Nephron (organoid): Measurements from ENCODE around the gene PDZD4.
A peak's percentile ranks its signal among the peaks of the same experiment; 100 is the strongest.

Source experiments
- H3K27ac Mint-ChIP-seq, 3 experiments: 2 replicates each; pipeline ENCODE4 v1.8.0; 2020; ENCODE audit warnings: mixed read lengths in 3 of 3, mild to moderate bottlenecking in 2 of 3, moderate library complexity in 1 of 3
- H3K27me3 Mint-ChIP-seq: 2 replicates; pipeline ENCODE4 v1.8.0; 2021; ENCODE audit warnings: low read depth, mild to moderate bottlenecking, moderate library complexity, mixed read lengths
- H3K36me3 Mint-ChIP-seq: 2 replicates; pipeline ENCODE4 v1.8.0; 2020; ENCODE audit warnings: low read depth, mixed read lengths
- H3K4me1 Mint-ChIP-seq: 2 replicates; pipeline ENCODE4 v1.8.0; 2020; ENCODE audit warnings: mixed read lengths
- H3K4me3 Mint-ChIP-seq, 3 experiments: 2 replicates each; pipeline ENCODE4 v1.8.0; 2020; ENCODE audit warnings: mild to moderate bottlenecking in 3 of 3, mixed read lengths in 3 of 3, moderate library complexity in 2 of 3
- H3K9me3 Mint-ChIP-seq: 2 replicates; pipeline ENCODE4 v1.8.0; 2020; ENCODE audit warnings: mixed read lengths
- CTCF ChIP-seq, 3 experiments: fragments of 200-600 bp; sonication (generic); IDR thresholded peaks; one replicate each; pipeline ENCODE4 v1.5.0; 2021; ENCODE audit warnings: antibody characterized with exemption in 3 of 3; ENCODE audit not compliant: unreplicated experiment in 3 of 3

The PDZD4 gene

DNA sequence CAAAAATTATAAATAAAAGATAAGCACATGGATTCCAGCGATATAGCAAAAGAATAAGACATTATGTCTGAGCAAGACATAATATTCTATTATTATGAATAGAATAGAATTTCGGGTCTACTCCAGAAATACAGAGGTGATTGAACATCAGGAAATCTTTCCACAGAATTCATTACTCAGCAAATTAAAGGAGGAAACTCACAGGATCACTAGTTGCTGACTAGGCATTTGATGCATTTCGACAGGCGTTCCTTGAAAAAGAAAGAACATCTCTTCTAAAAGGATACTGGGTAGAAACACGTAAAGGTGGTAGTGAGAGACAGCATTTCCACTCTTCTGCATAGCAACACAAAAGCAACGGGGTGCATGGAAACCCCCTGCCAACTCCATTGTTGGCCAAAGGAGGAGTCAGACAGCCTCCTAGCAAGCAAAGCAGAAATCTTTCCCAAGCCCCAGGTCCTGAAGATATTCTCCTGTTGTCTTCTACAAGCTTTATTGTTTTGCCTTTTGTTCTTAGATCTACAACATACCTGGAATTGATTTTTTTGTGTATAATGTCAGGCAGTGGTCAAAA is 14.3 kb upstream of the PDZD4 start:
- Mint-ChIP-seq H3K4me3 (no peak overlapping the region), H3K9me3 (peaks cover 4% of the 10 kb centered on the region), H3K4me1 (no peaks in the 10 kb centered on the region), H3K36me3 (no peaks in the 10 kb centered on the region), H3K27ac (no peak overlapping the region), H3K27me3 (peaks cover 25% of the 10 kb centered on the region)
- TF ChIP-seq CTCF (IDR thresholded peaks at IDR 0.05; ENCODE audit: unreplicated experiment in 3 of 3): no peak

DNA sequence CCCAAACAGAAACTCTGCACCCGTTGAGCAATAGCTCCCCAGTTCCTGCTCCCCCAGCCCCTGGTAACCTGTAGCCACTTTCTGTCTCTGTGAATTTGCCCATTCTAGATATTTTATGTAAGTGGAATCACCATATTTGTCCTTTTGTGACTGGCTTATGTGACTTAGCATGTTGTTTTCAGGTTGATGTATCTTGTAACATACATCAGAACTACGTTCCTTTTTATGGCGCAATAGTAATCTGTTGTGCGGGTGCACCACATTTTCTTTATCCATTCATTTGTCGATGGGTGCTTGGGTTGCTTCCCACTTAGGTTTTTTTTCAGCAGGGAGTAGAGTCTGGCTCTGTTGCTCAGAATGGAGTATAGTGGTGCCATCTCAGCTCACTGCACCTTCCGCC is 6.6 kb upstream of the PDZD4 start:
- no peaks in the 10 kb centered on the region for H3K4me1 Mint-ChIP-seq
- TF ChIP-seq CTCF (IDR thresholded peaks at IDR 0.05; ENCODE audit: unreplicated experiment in 3 of 3): no peak
- no peaks in the 10 kb centered on the region for H3K36me3 Mint-ChIP-seq
- H3K27me3 Mint-ChIP-seq: peaks cover 30% of the 10 kb centered on the region
- no peak overlapping the region for H3K27ac Mint-ChIP-seq
- peaks cover 15% of the 10 kb centered on the region for H3K9me3 Mint-ChIP-seq
- no peak overlapping the region for H3K4me3 Mint-ChIP-seq

GRCh38 chrX:153832728-153833127 is 2.4 kb upstream of the PDZD4 start:
- H3K4me3 Mint-ChIP-seq: no peak overlapping the region
- H3K36me3 Mint-ChIP-seq: no peaks in the 10 kb centered on the region
- H3K27ac Mint-ChIP-seq: no peak overlapping the region
- TF ChIP-seq CTCF (IDR thresholded peaks at IDR 0.05; ENCODE audit: unreplicated experiment in 3 of 3): no peak
- peaks cover 47% of the 10 kb centered on the region for H3K27me3 Mint-ChIP-seq
- H3K9me3 Mint-ChIP-seq: peaks cover 16% of the 10 kb centered on the region
- no peaks in the 10 kb centered on the region for H3K4me1 Mint-ChIP-seq

DNA sequence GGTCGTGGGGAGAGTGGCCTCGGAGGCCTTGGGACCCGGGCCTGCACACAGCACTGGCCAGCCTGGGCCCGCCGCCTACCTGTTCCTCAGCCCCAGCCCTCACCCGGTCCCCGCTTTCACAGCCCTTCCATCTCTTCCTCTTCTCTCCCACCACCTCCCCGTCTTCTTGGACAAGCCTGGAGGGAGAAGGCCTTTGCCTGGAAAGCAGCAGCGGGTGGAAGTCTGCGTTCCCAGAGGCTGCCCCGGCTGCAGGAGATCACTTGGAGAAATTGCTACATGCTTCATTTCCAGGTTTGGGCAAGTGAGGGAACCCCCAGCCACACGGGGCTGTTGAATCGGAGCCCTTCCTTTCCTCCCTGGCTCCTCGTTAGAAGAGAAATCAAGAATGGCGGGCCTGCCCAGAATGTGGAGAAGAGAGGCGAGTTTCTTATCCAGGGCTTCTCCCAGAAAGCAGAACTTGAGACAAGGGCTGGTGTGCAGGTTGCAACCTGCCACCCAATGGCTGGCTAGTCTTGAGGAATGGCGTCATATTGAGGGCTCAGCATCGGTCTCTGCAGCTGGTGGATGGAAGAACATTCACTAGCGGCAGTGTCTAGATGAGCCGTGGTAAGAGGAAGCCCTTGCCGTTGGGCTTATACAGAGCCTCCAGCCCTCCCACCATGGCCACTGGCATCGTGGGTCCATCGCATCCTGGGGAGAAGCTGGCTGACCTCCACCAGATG is 1.2 kb upstream of the PDZD4 start:
- no peaks in the 10 kb centered on the region for H3K4me1 Mint-ChIP-seq
- H3K27me3 Mint-ChIP-seq: peaks cover 53% of the 10 kb centered on the region
- H3K9me3 Mint-ChIP-seq: peaks cover 25% of the 10 kb centered on the region
- no peak for TF ChIP-seq CTCF (IDR thresholded peaks at IDR 0.05; ENCODE audit: unreplicated experiment in 3 of 3)
- H3K27ac Mint-ChIP-seq: no peak overlapping the region
- H3K36me3 Mint-ChIP-seq: peaks cover 7% of the 10 kb centered on the region
- peak overlapping the region; percentile 67 to 71 (median 70) for H3K4me3 Mint-ChIP-seq

- H3K27me3 Mint-ChIP-seq: peaks cover 53% of the 10 kb centered on the region
Measured at GRCh38 chrX:153830640-153831428, 490 bp upstream of the PDZD4 start.

More at GRCh38 chrX:153830640-153831428, 490 bp upstream of the PDZD4 start:
- H3K27ac Mint-ChIP-seq: no peak overlapping the region
- TF ChIP-seq CTCF (IDR thresholded peaks at IDR 0.05; ENCODE audit: unreplicated experiment in 3 of 3): no peak
- no peaks in the 10 kb centered on the region for H3K4me1 Mint-ChIP-seq
- H3K36me3 Mint-ChIP-seq: peaks cover 7% of the 10 kb centered on the region
- peak overlapping the region; percentile 70 to 76 (median 75) for H3K4me3 Mint-ChIP-seq
- H3K9me3 Mint-ChIP-seq: peaks cover 25% of the 10 kb centered on the region
